ENCODE measurements around the gene RAB9B. TPM values are rescaled to one million over a fixed set of nuclear protein-coding genes. Genes with fewer than 3 reads are reported as not detected.

Gene RAB9B
- total RNA-seq = 0.50 and 0.66 TPM in 2 replicates

DNA sequence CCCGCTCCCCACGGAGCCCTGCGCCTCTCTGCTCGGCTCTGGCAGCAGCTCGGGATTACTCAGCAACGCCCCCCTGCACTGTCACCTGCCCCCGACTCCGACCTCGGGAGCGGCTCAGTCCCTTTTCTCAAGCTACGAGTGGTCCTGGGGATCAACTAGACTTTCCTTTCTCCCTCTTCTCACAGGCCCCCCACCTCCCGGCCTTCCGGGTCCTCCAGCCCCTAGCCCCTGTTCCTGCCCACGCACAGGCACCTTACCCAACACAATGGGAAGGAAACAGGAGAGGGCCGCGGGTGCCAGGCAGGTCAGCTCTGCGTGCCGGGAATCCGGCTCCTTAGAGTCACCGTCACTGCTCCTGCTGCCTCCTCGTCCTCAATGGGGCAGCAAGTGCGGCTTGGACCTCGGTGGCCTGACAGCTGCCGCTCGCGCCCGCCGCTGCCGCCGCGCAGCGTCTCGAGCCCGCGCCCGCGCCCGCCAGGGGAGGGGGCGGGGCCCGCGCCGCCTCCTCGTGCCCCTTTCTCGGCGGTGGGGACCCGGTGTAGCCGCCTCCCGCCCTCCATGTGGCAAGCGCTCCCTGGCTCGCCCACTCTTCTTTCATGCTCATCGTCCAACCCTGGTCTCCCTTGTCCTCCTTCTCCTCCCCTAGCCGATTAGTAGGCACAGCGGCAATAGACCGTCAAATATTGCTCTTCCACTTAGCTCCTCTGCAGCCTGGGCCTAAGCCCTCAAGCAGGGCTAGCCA, at the start of gene RAB9B:
TSS of gene RAB9B (minus strand) at position 455 of the 742 bp plus-strand sequence. CDS start 6,473 bp downstream, outside the sequence.

DNA sequence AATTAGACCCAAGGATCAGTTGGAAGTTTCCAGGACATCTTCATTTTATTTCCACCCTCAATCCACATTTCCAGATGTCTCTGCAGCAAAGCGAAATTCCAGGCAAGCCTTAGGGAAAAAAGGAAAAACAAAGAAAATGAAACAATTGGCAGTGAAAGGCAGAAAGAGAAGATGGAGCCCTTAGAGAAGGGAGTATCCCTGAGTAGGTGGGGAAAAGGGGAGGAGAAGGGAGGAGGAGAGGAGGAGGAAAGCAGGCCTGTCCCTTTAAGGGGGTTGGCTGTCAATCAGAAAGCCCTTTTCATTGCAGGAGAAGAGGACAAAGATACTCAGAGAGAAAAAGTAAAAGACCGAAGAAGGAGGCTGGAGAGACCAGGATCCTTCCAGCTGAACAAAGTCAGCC, 55.5 kb downstream of the RAB9B start, which contains the start of gene PLP1:
TSS of gene PLP1 (plus strand) at position 295 of the 400 bp plus-strand sequence. CDS start 156 bp downstream, outside the sequence.

Other genes starting within 250 kb of the RAB9B start
- 74.1 and 75.7 TPM in 2 replicates for gene TCEAL4, start 246.7 kb downstream of the RAB9B start, total RNA-seq
- gene TCEAL3, start 224.3 kb downstream of the RAB9B start, total RNA-seq = 22.6 and 27.9 TPM in 2 replicates
- gene TCEAL1, start 203.3 kb downstream of the RAB9B start, total RNA-seq = 32.8 and 36.5 TPM in 2 replicates
- gene MORF4L2, start 145.6 kb downstream of the RAB9B start, total RNA-seq = 517 and 555 TPM in 2 replicates
- not detected in 2 replicates for gene TMEM31, start 121.3 kb downstream of the RAB9B start, total RNA-seq
- 0.12 TPM in 1 of 2 replicates, not detected in the other for gene PLP1, start 55.4 kb downstream of the RAB9B start, total RNA-seq
- 1.6 and 1.8 TPM in 2 replicates for gene TMSB15B, start 130.4 kb upstream of the RAB9B start, total RNA-seq
- not detected in 2 replicates for gene H2BW1, start 181.5 kb upstream of the RAB9B start, total RNA-seq
- not detected in 2 replicates for gene H2BW2, start 207.7 kb upstream of the RAB9B start, total RNA-seq
- 1.3 and 1.6 TPM in 2 replicates for gene TMSB15C, start 244.0 kb upstream of the RAB9B start, total RNA-seq

All from aortic smooth muscle cell (primary cell).